ENCODE results near the gene DACH1.

Gene DACH1

GRCh38 chr13:71417205-71417604 is 449.8 kb downstream of the DACH1 start:
- no peak overlapping the region for H3K4me2 ChIP-seq (ENCODE audit: low read length)
- H3K27me3 ChIP-seq (ENCODE audit: insufficient read depth, low read length) = no peaks in the 10 kb centered on the region
- H3K9ac ChIP-seq (ENCODE audit: low read length) = no peak overlapping the region
- no peak overlapping the region for H2BK120ac ChIP-seq (ENCODE audit: insufficient read depth, low read length, poor library complexity)
- H4K91ac ChIP-seq (ENCODE audit: low read depth, low read length) = no peak overlapping the region
- H4K12ac ChIP-seq (ENCODE audit: low read depth, low read length) = no peak overlapping the region
- H3K9me3 ChIP-seq (ENCODE audit: insufficient read depth, low read depth, low read length) = no peaks in the 10 kb centered on the region
- H4K8ac ChIP-seq (ENCODE audit: low read depth, low read length) = no peak overlapping the region
- no peaks in the 10 kb centered on the region for H3K79me1 ChIP-seq (ENCODE audit: low read length)
- no peak overlapping the region for H3K14ac ChIP-seq (ENCODE audit: low read length)
- H3K4me1 ChIP-seq (ENCODE audit: control insufficient read depth in 1 of 2, insufficient read depth in 2 of 2, low read length in 2 of 2) = no peaks in the 10 kb centered on the region
- H3K79me2 ChIP-seq (ENCODE audit: control insufficient read depth, insufficient read depth, low read length, poor library complexity) = no peaks in the 10 kb centered on the region
- DNase-seq = peak in 1 of 2 donors; percentile 3
- H3K23ac ChIP-seq (ENCODE audit: low read length) = no peak overlapping the region
- H3K4me3 ChIP-seq (ENCODE audit: low read depth, low read length) = no peak overlapping the region
- H2BK5ac ChIP-seq (ENCODE audit: low read depth, low read length, poor library complexity) = no peak overlapping the region
- H3K36me3 ChIP-seq (ENCODE audit: control insufficient read depth in 1 of 2, insufficient read depth in 2 of 2, low read length in 2 of 2) = no peaks in the 10 kb centered on the region
- no peak overlapping the region for H3K27ac ChIP-seq (ENCODE audit: low read depth, low read length)
- no peak overlapping the region for H3K18ac ChIP-seq (ENCODE audit: low read length)
- H2AK5ac ChIP-seq (ENCODE audit: low read length) = no peak overlapping the region
- H2AFZ ChIP-seq (ENCODE audit: insufficient read depth, low read length, poor library complexity) = no peak overlapping the region
- no peak overlapping the region for H3K4ac ChIP-seq (ENCODE audit: low read depth, low read length)
- H2BK12ac ChIP-seq (ENCODE audit: low read length) = no peak overlapping the region

- no peak overlapping the region for H4K8ac ChIP-seq (ENCODE audit: low read depth, low read length)
- no CpG with 5 or more reads among the region's 2 CpGs for WGBS (ENCODE audit: extremely low coverage, insufficient coverage, insufficient read length)
- H3K14ac ChIP-seq (ENCODE audit: low read length) = no peak overlapping the region
Observed at GRCh38 chr13:71412231-71412630, 454.8 kb downstream of the DACH1 start.

GRCh38 chr13:71408416-71408815 is 458.6 kb downstream of the DACH1 start:
- H2BK5ac ChIP-seq (ENCODE audit: low read depth, low read length, poor library complexity) = no peak overlapping the region
- no peak overlapping the region for H3K4me3 ChIP-seq (ENCODE audit: low read depth, low read length)
- H3K79me1 ChIP-seq (ENCODE audit: low read length) = no peaks in the 10 kb centered on the region
- no peak for DNase-seq
- H2AFZ ChIP-seq (ENCODE audit: insufficient read depth, low read length, poor library complexity) = no peak overlapping the region
- no peak overlapping the region for H3K18ac ChIP-seq (ENCODE audit: low read length)
- no peak overlapping the region for H4K91ac ChIP-seq (ENCODE audit: low read depth, low read length)
- no peak overlapping the region for H3K23ac ChIP-seq (ENCODE audit: low read length)
- no peaks in the 10 kb centered on the region for H3K36me3 ChIP-seq (ENCODE audit: control insufficient read depth in 1 of 2, insufficient read depth in 2 of 2, low read length in 2 of 2)
- H3K9ac ChIP-seq (ENCODE audit: low read length) = no peak overlapping the region
- no peak overlapping the region for H4K8ac ChIP-seq (ENCODE audit: low read depth, low read length)
- H3K4me2 ChIP-seq (ENCODE audit: low read length) = no peak overlapping the region
- no peaks in the 10 kb centered on the region for H3K4me1 ChIP-seq (ENCODE audit: control insufficient read depth in 1 of 2, insufficient read depth in 2 of 2, low read length in 2 of 2)
- H4K12ac ChIP-seq (ENCODE audit: low read depth, low read length) = no peak overlapping the region
- no peak overlapping the region for H3K27ac ChIP-seq (ENCODE audit: low read depth, low read length)
- H3K9me3 ChIP-seq (ENCODE audit: insufficient read depth, low read depth, low read length) = no peaks in the 10 kb centered on the region
- no peak overlapping the region for H3K14ac ChIP-seq (ENCODE audit: low read length)
- no peak overlapping the region for H3K4ac ChIP-seq (ENCODE audit: low read depth, low read length)
- H2BK12ac ChIP-seq (ENCODE audit: low read length) = no peak overlapping the region
- H2AK5ac ChIP-seq (ENCODE audit: low read length) = no peak overlapping the region
- no peak overlapping the region for H2BK120ac ChIP-seq (ENCODE audit: insufficient read depth, low read length, poor library complexity)
- H3K27me3 ChIP-seq (ENCODE audit: insufficient read depth, low read length) = no peaks in the 10 kb centered on the region
- no peaks in the 10 kb centered on the region for H3K79me2 ChIP-seq (ENCODE audit: control insufficient read depth, insufficient read depth, low read length, poor library complexity)

More at GRCh38 chr13:71412231-71412630, 454.8 kb downstream of the DACH1 start:
- H3K4me1 ChIP-seq (ENCODE audit: control insufficient read depth in 1 of 2, insufficient read depth in 2 of 2, low read length in 2 of 2) = no peaks in the 10 kb centered on the region
- H3K4me3 ChIP-seq (ENCODE audit: low read depth, low read length) = no peak overlapping the region
- no peak overlapping the region for H2AFZ ChIP-seq (ENCODE audit: insufficient read depth, low read length, poor library complexity)
- H3K4me2 ChIP-seq (ENCODE audit: low read length) = no peak overlapping the region
- H3K4ac ChIP-seq (ENCODE audit: low read depth, low read length) = no peak overlapping the region
- no peaks in the 10 kb centered on the region for H3K9me3 ChIP-seq (ENCODE audit: insufficient read depth, low read depth, low read length)
- H2BK12ac ChIP-seq (ENCODE audit: low read length) = no peak overlapping the region
- no peaks in the 10 kb centered on the region for H3K27me3 ChIP-seq (ENCODE audit: insufficient read depth, low read length)
- no peak overlapping the region for H4K91ac ChIP-seq (ENCODE audit: low read depth, low read length)
- no peaks in the 10 kb centered on the region for H3K79me2 ChIP-seq (ENCODE audit: control insufficient read depth, insufficient read depth, low read length, poor library complexity)
- H3K79me1 ChIP-seq (ENCODE audit: low read length) = no peaks in the 10 kb centered on the region
- no peak overlapping the region for H3K27ac ChIP-seq (ENCODE audit: low read depth, low read length)
- H2BK120ac ChIP-seq (ENCODE audit: insufficient read depth, low read length, poor library complexity) = no peak overlapping the region
- no peak overlapping the region for H2AK5ac ChIP-seq (ENCODE audit: low read length)
- H3K36me3 ChIP-seq (ENCODE audit: control insufficient read depth in 1 of 2, insufficient read depth in 2 of 2, low read length in 2 of 2) = no peaks in the 10 kb centered on the region
- H2BK5ac ChIP-seq (ENCODE audit: low read depth, low read length, poor library complexity) = no peak overlapping the region
- no peak overlapping the region for H3K23ac ChIP-seq (ENCODE audit: low read length)
- H3K18ac ChIP-seq (ENCODE audit: low read length) = no peak overlapping the region
- no peak overlapping the region for H3K9ac ChIP-seq (ENCODE audit: low read length)
- DNase-seq = no peak
- H4K12ac ChIP-seq (ENCODE audit: low read depth, low read length) = no peak overlapping the region

- no peak overlapping the region for H3K4me3 ChIP-seq (ENCODE audit: low read depth, low read length)
- H3K18ac ChIP-seq (ENCODE audit: low read length) = no peak overlapping the region
- no peaks in the 10 kb centered on the region for H3K36me3 ChIP-seq (ENCODE audit: control insufficient read depth in 1 of 2, insufficient read depth in 2 of 2, low read length in 2 of 2)
- H3K4me1 ChIP-seq (ENCODE audit: control insufficient read depth in 1 of 2, insufficient read depth in 2 of 2, low read length in 2 of 2) = no peaks in the 10 kb centered on the region
- H2BK12ac ChIP-seq (ENCODE audit: low read length) = no peak overlapping the region
- no peaks in the 10 kb centered on the region for H3K27me3 ChIP-seq (ENCODE audit: insufficient read depth, low read length)
- no peaks in the 10 kb centered on the region for H3K79me1 ChIP-seq (ENCODE audit: low read length)
- no peak overlapping the region for H3K23ac ChIP-seq (ENCODE audit: low read length)
- H3K14ac ChIP-seq (ENCODE audit: low read length) = no peak overlapping the region
- no peak overlapping the region for H2BK5ac ChIP-seq (ENCODE audit: low read depth, low read length, poor library complexity)
- H3K9ac ChIP-seq (ENCODE audit: low read length) = no peak overlapping the region
- no peak overlapping the region for H2BK120ac ChIP-seq (ENCODE audit: insufficient read depth, low read length, poor library complexity)
- no peak overlapping the region for H4K8ac ChIP-seq (ENCODE audit: low read depth, low read length)
- no peaks in the 10 kb centered on the region for H3K9me3 ChIP-seq (ENCODE audit: insufficient read depth, low read depth, low read length)
- H4K12ac ChIP-seq (ENCODE audit: low read depth, low read length) = no peak overlapping the region
- H3K4me2 ChIP-seq (ENCODE audit: low read length) = no peak overlapping the region
- WGBS (ENCODE audit: extremely low coverage, insufficient coverage, insufficient read length) = no CpG with 5 or more reads among the region's 3 CpGs
- no peak overlapping the region for H2AFZ ChIP-seq (ENCODE audit: insufficient read depth, low read length, poor library complexity)
- no peak for DNase-seq
- no peak overlapping the region for H2AK5ac ChIP-seq (ENCODE audit: low read length)
- no peak overlapping the region for H4K91ac ChIP-seq (ENCODE audit: low read depth, low read length)
- H3K27ac ChIP-seq (ENCODE audit: low read depth, low read length) = no peak overlapping the region
- no peak overlapping the region for H3K4ac ChIP-seq (ENCODE audit: low read depth, low read length)
- H3K79me2 ChIP-seq (ENCODE audit: control insufficient read depth, insufficient read depth, low read length, poor library complexity) = no peaks in the 10 kb centered on the region
Observed at GRCh38 chr13:71399631-71400215, 467.3 kb downstream of the DACH1 start.
